HCT116 (cell line): ENCODE measurements around the gene FNBP1. TPM values are rescaled to one million over a fixed set of nuclear protein-coding genes. Genes with fewer than 3 reads are reported as not detected.

Source experiments
- ATAC-seq: fragments of 200-7000 bp; cut with Tn5 transposase; 2 replicates; pipeline ENCODE4 v1.9.1; 2020; ENCODE audit warnings: mild to moderate bottlenecking, moderate library complexity
- BruUV-seq: library from RNA; stranded (reverse); fragments of 400-500 nt; replicated peaks from 2 replicates; lab custom pipeline; 2021; lab: Mats Ljungman, UMichigan
- CTCF ChIA-PET: fragments of 300-600 bp; sonication (Branson Sonifier 250); formaldehyde crosslinking; loops from one replicate; lab custom pipeline; 2021; ENCODE audit warnings: antibody characterized with exemption; lab: Charles Lee
- POLR2A ChIA-PET: fragments of 300-600, 350-600 bp; sonication (Branson Sonifier 250); formaldehyde crosslinking; loops from one replicate; lab custom pipeline; 2021; ENCODE audit warnings: antibody characterized with exemption; lab: Charles Lee
- RAD21 ChIA-PET, 2 experiments: fragments of 300-600 bp; sonication (Branson Sonifier 250); formaldehyde crosslinking; loops; one replicate each; lab custom pipeline; 2023; ENCODE audit warnings: low total read pairs in 2 of 2; ENCODE audit not compliant: uncharacterized antibody in 2 of 2, unreplicated experiment in 2 of 2, low non-redundant PET in 1 of 2; lab: Charles Lee
- DNase-seq: peaks from one replicate; pipeline ENCODE4 v3.0.0-alpha.2; 2010; ENCODE audit warnings: low read depth, low spot score
- H2AFZ ChIP-seq: fragments of 200-600 bp; shearing (Covaris generic), sonication (generic); 2 replicates; pipeline ENCODE4 v1.6.1; 2017; ENCODE audit warnings: low read depth, mixed run types, mixed read lengths, antibody characterized with exemption, low read length; ENCODE audit not compliant: poor library complexity, severe bottlenecking
- H3K27ac ChIP-seq: 2 replicates; pipeline ENCODE4 v1.5.1; 2012; ENCODE audit warnings: low read depth, low read length
- H3K27me3 ChIP-seq: fragments of 200-600 bp; sonication (generic); 2 replicates; pipeline ENCODE4 v1.6.1; 2016; ENCODE audit warnings: mixed run types, low read length, mixed read lengths; ENCODE audit not compliant: insufficient read depth
- H3K36me3 ChIP-seq, 2 experiments: fragments of 200-500 bp in 1 of 2; fragments of 200-600 bp in 1 of 2; sonication (Bioruptor generic) in 1 of 2; sonication (generic) in 1 of 2; 2 replicates each; pipeline versions ENCODE4 v1.5.1 to v1.6.1; 2014 to 2016; ENCODE audit warnings: low read length in 2 of 2, inconsistent platforms in 1 of 2, mixed read lengths in 1 of 2, mixed run types in 1 of 2; ENCODE audit not compliant: insufficient read depth in 2 of 2, control insufficient read depth in 1 of 2
- H3K4me1 ChIP-seq, 2 experiments: fragments of 200-600 bp in 1 of 2; sonication (generic) in 1 of 2; 2 replicates each; pipeline versions ENCODE4 v1.5.1 to v1.6.1; 2012 to 2017; ENCODE audit warnings: low read length in 2 of 2, inconsistent platforms in 1 of 2, mild to moderate bottlenecking in 1 of 2, mixed read lengths in 1 of 2, mixed run types in 1 of 2, moderate library complexity in 1 of 2; ENCODE audit not compliant: insufficient read depth in 2 of 2, control insufficient read depth in 1 of 2
- H3K4me2 ChIP-seq: fragments of 200-600 bp; sonication (generic); 2 replicates; pipeline ENCODE4 v1.6.1; 2017; ENCODE audit warnings: mixed run types, low read length, mixed read lengths
- H3K4me3 ChIP-seq, 2 experiments: fragments of 200-600 bp in 1 of 2; sonication (generic) in 1 of 2; replicated peaks in 1 of 2; 2 replicates each; pipeline ENCODE4 v1.5.1; 2011 to 2016; ENCODE audit warnings: low read length in 2 of 2, control low read depth in 1 of 2, low read depth in 1 of 2, mild to moderate bottlenecking in 1 of 2, mixed read lengths in 1 of 2, mixed run types in 1 of 2
- H3K79me2 ChIP-seq: fragments of 200-600 bp; sonication (generic); 2 replicates; pipeline ENCODE4 v1.6.1; 2017; ENCODE audit warnings: mild to moderate bottlenecking, mixed run types, low read length, moderate library complexity, mixed read lengths; ENCODE audit not compliant: insufficient read depth
- H3K9ac ChIP-seq: fragments of 200-600 bp; sonication (generic); 2 replicates; pipeline ENCODE4 v1.6.1; 2016; ENCODE audit warnings: low read length, mixed read lengths
- H3K9me2 ChIP-seq: fragments of 200-600 bp; sonication (generic), shearing (Covaris generic); 2 replicates; pipeline ENCODE4 v1.6.1; 2017; ENCODE audit warnings: mixed run types, mild to moderate bottlenecking, moderate library complexity; ENCODE audit not compliant: insufficient read depth
- H3K9me3 ChIP-seq, 2 experiments: fragments of 200-500 bp in 1 of 2; fragments of 200-600 bp in 1 of 2; sonication (Bioruptor generic) in 1 of 2; sonication (generic) in 1 of 2; 2 replicates each; pipeline ENCODE4 v1.6.1; 2014 to 2017; ENCODE audit warnings: low read length in 2 of 2, mixed read lengths in 2 of 2, inconsistent platforms in 1 of 2, low read depth in 1 of 2, mild to moderate bottlenecking in 1 of 2, mixed run types in 1 of 2, moderate library complexity in 1 of 2; ENCODE audit not compliant: control insufficient read depth in 1 of 2, insufficient read depth in 1 of 2
- H4K20me1 ChIP-seq: fragments of 200-600 bp; sonication (generic), shearing (Covaris generic); 2 replicates; pipeline ENCODE4 v1.6.1; 2017; ENCODE audit warnings: mixed run types, mild to moderate bottlenecking, moderate library complexity; ENCODE audit not compliant: insufficient read depth
- CEBPB ChIP-seq: IDR thresholded peaks from 2 replicates; pipeline ENCODE4 v1.6.1; 2012; ENCODE audit warnings: low read depth
- EGR1 ChIP-seq: IDR thresholded peaks from 2 replicates; pipeline ENCODE4 v1.6.1; 2012; ENCODE audit warnings: low read depth
- ELF1 ChIP-seq: IDR thresholded peaks from 2 replicates; pipeline ENCODE4 v1.6.1; 2012; ENCODE audit warnings: low read depth, borderline replicate concordance
- EZH2phosphoT487 ChIP-seq: fragments of 200-600 bp; IDR thresholded peaks from 2 replicates; pipeline ENCODE4 v1.6.1; 2018; ENCODE audit warnings: antibody characterized with exemption, borderline replicate concordance
- FOSL1 ChIP-seq: IDR thresholded peaks from 2 replicates; pipeline ENCODE4 v1.6.1; 2012; ENCODE audit warnings: low read depth
- POLR2AphosphoS5 ChIP-seq: IDR thresholded peaks from 2 replicates; pipeline ENCODE4 v1.6.1; 2011; ENCODE audit warnings: mild to moderate bottlenecking, low read depth, low read length, moderate library complexity
- RAD21 ChIP-seq: IDR thresholded peaks from 2 replicates; pipeline ENCODE4 v1.6.1; 2012; ENCODE audit warnings: low read depth, mild to moderate bottlenecking
- SIN3A ChIP-seq: IDR thresholded peaks from 2 replicates; pipeline ENCODE4 v1.6.1; 2012; ENCODE audit warnings: low read depth
- ZFX ChIP-seq: fragments of 450-650 bp; IDR thresholded peaks from 2 replicates; pipeline ENCODE4 v1.6.1; 2017
- ZNF274 ChIP-seq: fragments of 200-500 bp; sonication (Bioruptor generic); IDR thresholded peaks from 2 replicates; pipeline ENCODE4 v1.6.1; 2014; ENCODE audit warnings: mild to moderate bottlenecking, low read depth, low read length, inconsistent platforms
- intact Hi-C: fragments of 100-400 bp; cut with micrococcal nuclease; formaldehyde crosslinking; loops from 2 replicates; pipeline ENCODE4 v1.10.0; 2022
- total RNA-seq: library from RNA; stranded (reverse); gene quantifications from one replicate; pipeline ENCODE4 v1.2.1, GENCODE V29; 2021; ENCODE audit not compliant: unreplicated experiment
- TF ChIP-seq, protein P1 (sequence below): IDR thresholded peaks from 2 replicates; pipeline ENCODE4 v1.6.1; 2012
- TF ChIP-seq, protein P2 (sequence below), 3 experiments: fragments of 200-600 bp in 1 of 3; sonication (generic) in 1 of 3; IDR thresholded peaks in 2 of 3; conservative IDR thresholded peaks in 1 of 3; 2 replicates each; pipeline ENCODE4 v1.5.1; 2012 to 2017; ENCODE audit warnings: low read depth in 2 of 3, low read length in 2 of 3, antibody characterized with exemption in 1 of 3, borderline replicate concordance in 1 of 3, control low read depth in 1 of 3, mild to moderate bottlenecking in 1 of 3, mixed read lengths in 1 of 3, mixed run types in 1 of 3, moderate library complexity in 1 of 3; ENCODE audit not compliant: insufficient read depth in 1 of 3

The FNBP1 gene
- total RNA-seq, 1 experiment from 2014 or later: 25.0 TPM

DNA sequence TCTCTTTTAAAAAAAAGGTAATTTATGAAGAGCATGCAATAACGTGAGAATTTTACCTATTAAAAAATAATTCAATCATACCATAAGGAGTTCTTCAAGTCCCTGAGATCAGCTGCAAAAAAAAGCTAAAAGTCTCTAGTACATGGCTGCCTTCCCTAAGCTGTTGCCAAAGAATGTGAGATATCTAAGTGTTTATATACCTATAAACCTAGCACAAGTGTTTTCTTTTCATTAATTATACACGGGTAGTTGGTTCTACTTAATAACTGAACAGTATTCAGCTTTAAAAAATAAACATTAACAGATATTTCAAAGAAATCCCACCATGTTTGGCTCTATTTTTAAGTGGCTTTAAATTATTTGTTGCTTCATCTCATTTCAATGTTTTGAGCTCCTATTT, 25.9 kb downstream of the FNBP1 start:
- Histone ChIP-seq H3K9ac (no peak overlapping the region), H3K79me2 (no peaks in the 10 kb centered on the region), H3K9me3 (peaks cover 0 to 1% of the 10 kb centered on the region in 2 experiments; a peak in 2 of 4 replicates), H3K36me3 (no peaks in the 10 kb centered on the region), H2AFZ (no peak overlapping the region), H3K27me3 (no peaks in the 10 kb centered on the region), H3K9me2 (no peaks in the 10 kb centered on the region), H4K20me1 (no peaks in the 10 kb centered on the region), H3K4me1 (no peaks in the 10 kb centered on the region), H3K4me2 (no peak overlapping the region), H3K27ac (no peak overlapping the region), H3K4me3 (no peak overlapping the region)
- BruUV-seq: no TSS peak
- ATAC-seq: no peak
- RAD21 ChIA-PET: interaction anchor here in 1 of 2 experiments (0.7 kb wide), 1 partner anchor 24 kb away, joined by 9 read pairs; no protein-coding TSS in a partner anchor
- POLR2A ChIA-PET: no interaction called here
- CTCF ChIA-PET: no interaction called here
- intact Hi-C loops: no loop called here
- TF ChIP-seq CEBPB (no peak), ELF1 (no peak), POLR2AphosphoS5 (no peak), ZFX (no peak), RAD21 (no peak), SIN3A (no peak), ZNF274 (no peak), EGR1 (no peak)
- TF ChIP-seq, protein P1, sequence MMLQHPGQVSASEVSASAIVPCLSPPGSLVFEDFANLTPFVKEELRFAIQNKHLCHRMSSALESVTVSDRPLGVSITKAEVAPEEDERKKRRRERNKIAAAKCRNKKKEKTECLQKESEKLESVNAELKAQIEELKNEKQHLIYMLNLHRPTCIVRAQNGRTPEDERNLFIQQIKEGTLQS: no peak
- DNase-seq: no peak

DNA sequence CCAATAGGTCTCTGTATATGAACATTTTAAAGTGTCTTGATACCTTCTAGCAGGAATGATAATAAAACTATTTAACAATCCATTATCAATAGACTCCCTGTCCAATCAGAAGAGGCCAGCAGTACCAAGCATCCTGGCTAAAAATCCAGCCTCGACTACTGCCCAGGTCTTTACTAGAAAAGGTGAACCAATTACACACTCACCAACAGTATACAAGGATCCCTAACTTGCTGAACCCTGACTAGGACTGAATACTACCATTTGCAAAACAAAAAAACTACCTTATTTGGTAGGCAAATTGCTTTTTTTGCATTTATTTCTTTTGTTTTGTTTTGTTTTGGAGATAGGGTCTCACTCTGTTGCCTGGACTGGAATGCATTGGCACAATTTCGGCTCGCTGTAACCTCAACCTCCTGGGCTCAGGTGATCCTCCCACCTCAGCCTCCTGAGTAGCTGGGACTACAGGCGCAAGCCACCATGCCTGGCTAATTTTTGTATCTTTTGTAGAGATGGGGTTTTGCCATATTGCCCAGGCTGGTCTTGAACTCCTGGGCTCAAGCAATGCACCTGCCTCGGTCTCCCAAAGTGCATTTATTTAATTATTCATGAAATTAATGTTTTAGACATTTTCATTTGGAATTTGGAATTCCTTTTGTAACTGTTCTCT, 27.5 kb downstream of the FNBP1 start:
- H3K9me2 ChIP-seq: no peaks in the 10 kb centered on the region
- RAD21 ChIA-PET: no interaction called here
- H3K4me2 ChIP-seq: no peak overlapping the region
- CTCF ChIA-PET: no interaction called here
- H3K9me3 ChIP-seq: peaks cover 0 to 4% of the 10 kb centered on the region in 2 experiments; a peak in 2 of 4 replicates
- intact Hi-C loops: no loop called here
- no TSS peak for BruUV-seq
- TF ChIP-seq ZFX (no peak), FOSL1 (no peak), EZH2phosphoT487 (no peak), RAD21 (no peak), SIN3A (no peak), ELF1 (no peak)
- TF ChIP-seq, protein P2, sequence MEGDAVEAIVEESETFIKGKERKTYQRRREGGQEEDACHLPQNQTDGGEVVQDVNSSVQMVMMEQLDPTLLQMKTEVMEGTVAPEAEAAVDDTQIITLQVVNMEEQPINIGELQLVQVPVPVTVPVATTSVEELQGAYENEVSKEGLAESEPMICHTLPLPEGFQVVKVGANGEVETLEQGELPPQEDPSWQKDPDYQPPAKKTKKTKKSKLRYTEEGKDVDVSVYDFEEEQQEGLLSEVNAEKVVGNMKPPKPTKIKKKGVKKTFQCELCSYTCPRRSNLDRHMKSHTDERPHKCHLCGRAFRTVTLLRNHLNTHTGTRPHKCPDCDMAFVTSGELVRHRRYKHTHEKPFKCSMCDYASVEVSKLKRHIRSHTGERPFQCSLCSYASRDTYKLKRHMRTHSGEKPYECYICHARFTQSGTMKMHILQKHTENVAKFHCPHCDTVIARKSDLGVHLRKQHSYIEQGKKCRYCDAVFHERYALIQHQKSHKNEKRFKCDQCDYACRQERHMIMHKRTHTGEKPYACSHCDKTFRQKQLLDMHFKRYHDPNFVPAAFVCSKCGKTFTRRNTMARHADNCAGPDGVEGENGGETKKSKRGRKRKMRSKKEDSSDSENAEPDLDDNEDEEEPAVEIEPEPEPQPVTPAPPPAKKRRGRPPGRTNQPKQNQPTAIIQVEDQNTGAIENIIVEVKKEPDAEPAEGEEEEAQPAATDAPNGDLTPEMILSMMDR (IDR thresholded peaks at IDR 0.05 in 2 of 3, conservative IDR thresholded peaks at IDR 0.05 in 1 of 3; ENCODE audit: borderline replicate concordance in 1 of 3, insufficient read depth in 1 of 3, low read depth in 2 of 3, low read length in 2 of 3): no peak
- TF ChIP-seq, all 23 proteins: peak for 0
- no peaks in the 10 kb centered on the region for H3K79me2 ChIP-seq
- no peaks in the 10 kb centered on the region for H3K27me3 ChIP-seq
- H4K20me1 ChIP-seq: no peaks in the 10 kb centered on the region
- DNase-seq (no peak), ATAC-seq (no peak)
- no peak overlapping the region for H2AFZ ChIP-seq
- POLR2A ChIA-PET: no interaction called here
- H3K27ac ChIP-seq: no peak overlapping the region
- no peaks in the 10 kb centered on the region for H3K4me1 ChIP-seq
- no peaks in the 10 kb centered on the region for H3K36me3 ChIP-seq
- no peak overlapping the region for H3K4me3 ChIP-seq
- no peak overlapping the region for H3K9ac ChIP-seq
